Heart left ventricle (tissue), 16 donors: ENCODE measurements around the gene SPACA4. TPM values are rescaled to one million over a fixed set of nuclear protein-coding genes. Genes with fewer than 3 reads are reported as not detected.

Source experiments
- ATAC-seq, 4 donors: fragments of 200-7000 bp; cut with Tn5 transposase; one replicate each; pipeline ENCODE4 v1.9.1; 2020 to 2022; ENCODE audit warnings: moderate library complexity in 4 of 4, mild to moderate bottlenecking in 3 of 4, moderate number of reproducible peaks in 1 of 4
- DNase-seq, 5 donors: peaks; one replicate each; pipeline ENCODE4 v3.0.0-alpha.2; 2020
- H3K27ac ChIP-seq, 12 donors: fragments of 200-600 bp; sonication (generic) in 4 of 12; one replicate each; pipeline versions ENCODE4 v1.5.0 to v1.8.0; 2016 to 2022; ENCODE audit warnings: mild to moderate bottlenecking in 2 of 12
- H3K27me3 ChIP-seq, 9 donors: fragments of 200-600 bp; sonication (generic) in 2 of 9; one replicate each; pipeline versions ENCODE4 v1.5.1 to v1.8.0; 2016 to 2022; ENCODE audit warnings: mild to moderate bottlenecking in 3 of 9
- H3K36me3 ChIP-seq, 9 donors: fragments of 200-600 bp; sonication (generic) in 2 of 9; one replicate each; pipeline versions ENCODE4 v1.5.0 to v1.8.0; 2018 to 2022; ENCODE audit warnings: mild to moderate bottlenecking in 2 of 9
- H3K4me1 ChIP-seq, 12 donors: fragments of 200-600 bp; sonication (generic) in 4 of 12; one replicate each; pipeline versions ENCODE4 v1.5.0 to v1.8.0; 2016 to 2022; ENCODE audit warnings: mild to moderate bottlenecking in 3 of 12
- H3K4me3 ChIP-seq, 12 donors: fragments of 200-600 bp; sonication (generic) in 4 of 12; one replicate each; pipeline versions ENCODE4 v1.5.0 to v1.8.0; 2017 to 2022; ENCODE audit warnings: mild to moderate bottlenecking in 9 of 12, moderate library complexity in 4 of 12
- H3K9me3 ChIP-seq, 12 donors: fragments of 200-600 bp; sonication (generic) in 4 of 12; one replicate each; pipeline versions ENCODE4 v1.5.0 to v1.8.0; 2016 to 2022; ENCODE audit warnings: mild to moderate bottlenecking in 1 of 12
- CTCF ChIP-seq, 12 donors: fragments of 200-600 bp; sonication (generic) in 4 of 12; IDR thresholded peaks; one replicate each; pipeline versions ENCODE4 v1.5.0 to v1.8.0; 2018 to 2022; ENCODE audit warnings: antibody characterized with exemption in 12 of 12, mild to moderate bottlenecking in 5 of 12
- POLR2A ChIP-seq, 2 donors: fragments of 450-650 bp; IDR thresholded peaks; one replicate each; pipeline ENCODE4 v1.6.1; 2017; ENCODE audit warnings: antibody characterized with exemption in 2 of 2, mild to moderate bottlenecking in 2 of 2, moderate library complexity in 2 of 2
- WGBS, 4 donors: extraction: QIAGEN DNeasy Blood & Tissue Kit in 2 of 4; methylation state at CpG; one replicate each; pipeline versions ENCODE4 v1.1.5 to v1.1.7; 2013 to 2018; 5-methylcytosine and 5-hydroxymethylcytosine counted together
- intact Hi-C, 10 donors: fragments of 100-400 bp; cut with DNase I; formaldehyde crosslinking; loops; one replicate each; pipeline versions ENCODE4 v1.11.1 to v1.14.2; 2022
- polyA plus RNA-seq, 2 donors: library from polyadenylated mRNA; stranded (reverse); fragments of 200-250 nt; gene quantifications; one replicate each; pipeline ENCODE4 v1.2.3, GENCODE V29; 2013
- total RNA-seq, 9 donors: library from RNA; depleted of rRNA in 2 of 9; stranded (reverse); fragments of >200 nt in 2 of 9; fragmentation: NEBNext Ultra II Directional in 3 of 9; extraction: Animal tissue kit (Norgen Biotek cat#: 25700) in 3 of 9; gene quantifications; one replicate each; pipeline versions ENCODE4 v1.1.0 to v1.2.4, GENCODE V29; 2016 to 2023
- donor health status: ischemic (EF 13 %, LVEDD 7.1; RV severe dilation, severe dysfunction).
- donor health status: healthy with polysubstance abuse.
- donor health status: DM: no; HTN: yes; CAD: no.
- donor health status: DM: no; HTN: no; CAD: no.
- donor health status: ischemic (EF 25% LVEDD 6.9; RV normal size, moderate dysfunction).
- donor health status: ischemic (EF 25% LVEDD 5.7; RV mildly dilated, moderate dysfunction).
- donor health status: healthy.
- donor health status: DM: yes; HTN: yes; CAD: no.
- donor health status: ischemic (EF 35%, LVEDD 5.7; RV mildly dilated, moderate dysfunction).
- donor health status: nonischemic (EF 11% LVEDD 7.7; RV severe dilation, severe dysfunction).
- donor health status: DM: yes; HTN: yes; CAD: no.
- donor health status: PGD.
- donor health status: ischemic (EF 29% LVEDD 5.4; RV normal size, mild dysfunction).
- donor health status: nonischemic (EF 23%, LVEDD 6.1; RV moderate dilation, normal function).

SPACA4 gene
- total and polyA plus RNA-seq, 11 donors: not detected

GRCh38 chr19:48596679-48597465 lies 9.7 kb upstream of the SPACA4 start:
- Histone ChIP-seq H3K4me1 (no peaks in the 10 kb centered on the region), H3K9me3 (no peaks in the 10 kb centered on the region), H3K4me3 (peak overlapping the region in 1 of 12 donors; percentile 3), H3K27ac (no peak overlapping the region), H3K27me3 (peaks cover 0 to 12% (median 0%) of the 10 kb centered on the region in 9 donors), H3K36me3 (no peaks in the 10 kb centered on the region)
- DNase-seq: no peak
- TF ChIP-seq POLR2A (IDR thresholded peaks at IDR 0.05) (no peak), CTCF (IDR thresholded peaks at IDR 0.05) (no peak)
- WGBS, 4 donors: 78 to 84% (median 80%) methylated on average over 34 to 39 of the region's 39 CpGs
- ATAC-seq: no peak
- intact Hi-C loops: no loop called here

GRCh38 chr19:48598996-48599700 lies 7.4 kb upstream of the SPACA4 start:
- no peaks in the 10 kb centered on the region for H3K9me3 ChIP-seq
- H3K4me3 ChIP-seq: no peak overlapping the region
- intact Hi-C loops: no loop called here
- H3K27me3 ChIP-seq: peaks cover 0 to 12% (median 0%) of the 10 kb centered on the region in 9 donors
- H3K36me3 ChIP-seq: no peaks in the 10 kb centered on the region
- no peaks in the 10 kb centered on the region for H3K4me1 ChIP-seq
- TF ChIP-seq CTCF (IDR thresholded peaks at IDR 0.05): no peak
- TF ChIP-seq POLR2A (IDR thresholded peaks at IDR 0.05): no peak
- no peak for ATAC-seq
- H3K27ac ChIP-seq: no peak overlapping the region
- no peak for DNase-seq
- 70 to 81% (median 73%) methylated on average over 23 to 30 of the region's 30 CpGs for WGBS, 4 donors

GRCh38 chr19:48600679-48601417 lies 5.7 kb upstream of the SPACA4 start:
- Histone ChIP-seq H3K27me3 (peaks cover 0 to 12% (median 0%) of the 10 kb centered on the region in 9 donors), H3K27ac (no peak overlapping the region), H3K4me3 (no peak overlapping the region), H3K9me3 (no peaks in the 10 kb centered on the region), H3K4me1 (no peaks in the 10 kb centered on the region), H3K36me3 (no peaks in the 10 kb centered on the region)
- ATAC-seq (no peak), DNase-seq (no peak)
- no peak for TF ChIP-seq CTCF (IDR thresholded peaks at IDR 0.05)
- TF ChIP-seq POLR2A (IDR thresholded peaks at IDR 0.05): no peak
- intact Hi-C loops: no loop called here
- WGBS, 4 donors: 82 to 91% (median 86%) methylated on average over 19 to 21 of the region's 21 CpGs

GRCh38 chr19:48603001-48603400 lies 3.5 kb upstream of the SPACA4 start:
- H3K27ac ChIP-seq: no peak overlapping the region
- intact Hi-C loops: no loop called here
- TF ChIP-seq POLR2A (IDR thresholded peaks at IDR 0.05) (no peak), CTCF (IDR thresholded peaks at IDR 0.05) (no peak)
- H3K36me3 ChIP-seq: no peaks in the 10 kb centered on the region
- WGBS, 4 donors: 83 to 87% (median 84%) methylated on average over 9 of the region's 9 CpGs
- H3K4me3 ChIP-seq: no peak overlapping the region
- no peak for DNase-seq
- H3K4me1 ChIP-seq: no peaks in the 10 kb centered on the region
- peaks cover 0 to 12% (median 0%) of the 10 kb centered on the region in 9 donors for H3K27me3 ChIP-seq
- no peaks in the 10 kb centered on the region for H3K9me3 ChIP-seq
- ATAC-seq: no peak
